ENCODE measurements around the gene LGALS1.

Gene LGALS1

DNA sequence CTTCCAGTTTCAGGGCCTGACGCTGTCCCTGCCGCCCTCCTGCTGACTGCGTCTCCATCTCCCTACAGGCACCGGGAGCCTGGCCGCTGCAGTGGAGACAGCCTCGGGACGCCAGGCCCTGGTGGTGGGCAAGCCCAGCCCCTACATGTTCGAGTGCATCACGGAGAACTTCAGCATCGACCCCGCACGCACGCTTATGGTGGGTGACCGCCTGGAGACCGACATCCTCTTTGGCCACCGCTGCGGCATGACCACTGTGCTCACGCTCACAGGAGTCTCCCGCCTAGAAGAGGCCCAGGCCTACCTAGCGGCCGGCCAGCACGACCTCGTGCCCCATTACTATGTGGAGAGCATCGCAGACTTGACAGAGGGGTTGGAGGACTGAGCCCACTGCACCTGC is 9.9 kb upstream of the LGALS1 start:
- FAIRE-seq (no peak), DNase-seq (ENCODE audit: insufficient read length) (no peak)
- TF ChIP-seq POLR2AphosphoS5 (IDR thresholded peaks at IDR 0.05; ENCODE audit: low read depth, low read length), result no peak

- DNase-seq (ENCODE audit: insufficient read length) (no peak), FAIRE-seq (no peak)
- TF ChIP-seq TAF1 (IDR thresholded peaks at IDR 0.05; ENCODE audit: borderline replicate concordance, low read depth, low read length), result no peak
- no peak for TF ChIP-seq POLR2A (IDR thresholded peaks at IDR 0.05; ENCODE audit: low read depth, low read length)
- no peak for TF ChIP-seq POLR2AphosphoS5 (IDR thresholded peaks at IDR 0.05; ENCODE audit: low read depth, low read length)
These were observed 5.8 kb upstream of the LGALS1 start for GRCh38 chr22:37669586-37669985.

DNA sequence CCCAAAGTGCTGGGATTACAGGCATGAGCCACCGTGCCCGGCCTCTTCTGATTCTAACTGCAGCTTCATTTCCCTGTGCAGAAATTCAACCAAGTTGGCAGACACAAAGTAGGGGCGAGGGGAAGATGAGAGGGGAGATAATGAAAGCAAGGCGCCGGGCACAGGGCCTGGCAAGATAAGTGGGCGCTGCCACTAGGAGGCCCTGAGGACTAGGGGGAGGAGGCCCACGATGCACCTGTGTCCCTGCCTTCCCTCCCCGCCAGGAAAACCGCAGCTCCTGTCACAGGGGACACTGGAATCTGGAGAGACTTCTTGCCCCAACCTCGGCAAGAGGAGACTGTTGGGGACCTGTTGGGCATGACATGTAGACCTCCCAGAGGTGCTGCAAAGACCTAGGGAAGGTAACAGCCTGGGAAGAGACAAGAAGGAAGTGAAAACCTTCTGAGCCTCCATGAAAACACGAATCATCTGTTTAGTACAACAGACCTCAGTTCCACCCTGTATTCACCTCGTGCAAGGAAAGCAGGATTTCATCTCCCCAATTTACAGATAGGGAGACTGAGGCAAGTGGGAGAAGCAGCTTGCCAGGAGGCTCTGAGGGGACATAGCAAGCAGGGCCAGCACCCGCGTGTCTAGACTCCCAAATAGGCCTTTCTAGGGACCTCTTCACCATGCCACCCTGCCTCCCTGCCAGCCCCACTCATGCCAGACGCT is 3.1 kb upstream of the LGALS1 start:
- DNase-seq (ENCODE audit: insufficient read length) (no peak), FAIRE-seq (peak; percentile 36)
- TF ChIP-seq TAF1 (IDR thresholded peaks at IDR 0.05; ENCODE audit: borderline replicate concordance, low read depth, low read length) (no peak), POLR2A (IDR thresholded peaks at IDR 0.05; ENCODE audit: low read depth, low read length) (no peak), POLR2AphosphoS5 (IDR thresholded peaks at IDR 0.05; ENCODE audit: low read depth, low read length) (no peak)

DNA sequence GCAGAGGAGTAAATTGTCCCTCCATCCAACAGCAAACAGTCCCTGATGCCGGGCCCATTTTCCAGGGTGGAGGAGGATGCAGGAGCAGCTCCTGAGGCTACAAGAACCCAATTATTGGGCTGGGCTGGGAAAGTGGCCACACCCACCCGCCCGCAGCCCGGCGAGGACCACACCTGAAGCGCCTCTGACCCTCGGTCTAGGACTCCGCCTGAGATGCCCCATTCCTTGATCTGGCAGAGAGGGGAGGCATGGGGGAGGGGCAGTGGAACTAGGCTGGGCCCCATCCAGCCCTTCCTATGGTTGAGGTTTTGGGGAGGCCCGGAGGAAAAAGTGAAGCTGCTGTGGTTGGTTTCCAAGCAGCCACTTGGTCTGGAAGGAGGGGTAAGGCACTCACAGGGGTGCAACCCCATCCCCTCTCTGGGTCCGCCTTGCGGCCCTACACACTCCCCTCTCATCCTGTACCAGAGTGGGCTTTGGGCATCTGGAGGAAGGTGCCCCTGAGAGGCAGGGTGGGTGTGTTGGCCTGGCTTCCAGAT is 2.4 kb upstream of the LGALS1 start:
- FAIRE-seq (no peak), DNase-seq (ENCODE audit: insufficient read length) (no peak)
- TF ChIP-seq POLR2AphosphoS5 (IDR thresholded peaks at IDR 0.05; ENCODE audit: low read depth, low read length), result no peak
- no peak for TF ChIP-seq TAF1 (IDR thresholded peaks at IDR 0.05; ENCODE audit: borderline replicate concordance, low read depth, low read length)
- no peak for TF ChIP-seq POLR2A (IDR thresholded peaks at IDR 0.05; ENCODE audit: low read depth, low read length)

GRCh38 chr22:37674248-37674647 is 1.2 kb upstream of the LGALS1 start:
- no peak for FAIRE-seq
- TF ChIP-seq POLR2AphosphoS5 (IDR thresholded peaks at IDR 0.05; ENCODE audit: low read depth, low read length) (no peak), TAF1 (IDR thresholded peaks at IDR 0.05; ENCODE audit: borderline replicate concordance, low read depth, low read length) (no peak), POLR2A (IDR thresholded peaks at IDR 0.05; ENCODE audit: low read depth, low read length) (no peak)
- no peak for DNase-seq (ENCODE audit: insufficient read length)

DNA sequence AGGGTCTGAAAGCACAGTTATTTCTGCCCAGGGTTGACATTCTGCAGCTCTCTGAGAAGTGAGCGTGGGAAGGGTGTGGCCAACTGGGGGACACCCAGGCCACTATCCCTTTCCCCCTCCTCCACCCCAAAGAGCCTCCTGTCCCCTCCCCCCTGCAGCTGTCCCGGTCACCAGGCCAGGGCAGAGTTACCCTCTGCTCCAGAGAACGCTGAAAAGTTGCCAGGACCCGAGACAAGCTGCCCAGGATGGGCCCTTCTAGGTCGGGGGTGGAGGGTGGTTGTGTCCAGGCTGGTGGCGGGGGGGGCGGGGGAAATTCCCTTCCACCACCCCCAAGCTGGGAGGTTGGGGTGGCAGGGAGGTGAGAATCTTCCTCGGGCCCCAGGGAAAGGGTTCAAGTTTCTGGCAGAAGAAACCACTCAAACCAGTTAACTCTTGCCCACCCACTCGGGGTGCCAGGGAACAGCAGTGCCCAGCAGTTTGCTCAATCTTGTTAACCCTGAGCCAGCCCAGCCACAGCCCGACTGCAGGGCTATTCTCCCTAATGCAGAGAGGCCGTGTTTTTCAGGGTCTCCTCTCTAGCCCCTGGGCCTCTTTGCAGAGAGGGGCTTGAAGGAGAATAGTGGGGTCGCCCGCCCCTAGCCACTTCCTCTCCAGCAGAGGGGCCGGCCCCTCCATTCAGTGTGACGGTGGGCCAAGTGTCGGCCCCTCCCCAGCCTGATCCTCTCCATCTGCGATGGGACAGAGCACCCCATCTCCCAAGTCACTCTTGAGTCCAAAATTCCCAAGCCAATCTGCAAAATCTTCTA is 697 bp downstream of the LGALS1 start:
- FAIRE-seq (peak; percentile 30), DNase-seq (ENCODE audit: insufficient read length) (no peak)
- no peak for TF ChIP-seq POLR2AphosphoS5 (IDR thresholded peaks at IDR 0.05; ENCODE audit: low read depth, low read length)
- TF ChIP-seq POLR2A (IDR thresholded peaks at IDR 0.05; ENCODE audit: low read depth, low read length), result no peak
- no peak for TF ChIP-seq TAF1 (IDR thresholded peaks at IDR 0.05; ENCODE audit: borderline replicate concordance, low read depth, low read length)

DNA sequence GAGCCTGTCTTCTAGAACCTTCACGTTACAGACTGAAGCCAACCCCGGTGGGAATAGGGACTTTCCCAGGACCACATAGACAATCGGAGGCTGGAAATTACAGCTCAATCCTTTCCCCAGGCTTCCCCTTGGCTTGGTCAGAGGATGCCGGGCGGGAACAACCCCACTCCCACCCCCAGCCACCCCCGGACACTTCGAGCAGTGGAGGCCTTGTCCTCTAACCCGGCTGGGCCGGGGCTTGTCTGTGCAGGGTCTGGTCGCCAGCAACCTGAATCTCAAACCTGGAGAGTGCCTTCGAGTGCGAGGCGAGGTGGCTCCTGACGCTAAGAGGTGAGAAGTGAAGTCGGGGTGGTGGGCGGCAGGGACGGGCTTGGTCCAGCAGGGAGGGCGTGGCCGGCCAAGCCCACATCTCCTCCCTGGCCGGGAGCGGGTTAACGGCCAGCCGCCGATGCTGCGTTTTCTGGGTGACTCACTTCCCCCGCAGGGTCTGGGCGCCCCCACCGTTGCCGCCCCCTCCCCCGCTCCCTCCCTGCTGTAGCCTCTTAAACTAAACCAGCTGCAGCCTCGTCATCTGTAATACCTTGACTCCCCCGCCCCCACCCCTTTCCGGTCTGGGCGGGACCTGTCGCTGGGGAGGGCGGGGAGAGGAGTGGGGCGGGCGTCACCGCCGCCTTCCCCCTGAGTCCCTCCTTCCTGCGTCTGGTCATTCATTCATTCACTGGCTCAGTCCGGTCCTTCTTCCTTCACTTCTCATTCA is 1.5 kb downstream of the LGALS1 start:
- FAIRE-seq (peak; percentile 93), DNase-seq (ENCODE audit: insufficient read length) (peak; percentile 74)

DNA sequence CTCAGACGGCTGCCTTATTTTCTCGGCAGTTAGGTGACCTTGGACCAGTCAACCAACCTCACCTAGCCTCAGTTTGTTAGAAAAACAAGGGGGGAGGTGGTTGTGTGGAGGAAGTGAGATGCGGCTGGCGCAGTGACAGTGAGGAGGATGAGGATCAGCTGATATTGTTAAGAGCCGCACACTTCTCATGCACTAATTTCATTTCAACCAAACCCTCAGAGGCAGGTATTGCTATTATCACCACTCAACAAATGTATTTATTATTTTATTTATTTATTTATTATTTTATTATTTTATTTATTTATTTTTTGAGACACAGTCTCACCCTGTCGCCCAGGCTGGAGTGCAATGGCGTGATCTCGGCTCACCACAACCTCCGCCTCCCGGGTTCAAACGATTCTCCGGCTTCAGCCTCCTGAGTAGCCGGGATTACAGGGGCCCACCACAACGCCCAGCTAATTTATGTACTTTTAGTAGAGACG is 2.1 kb downstream of the LGALS1 start:
- FAIRE-seq, result no peak
- no peak for DNase-seq (ENCODE audit: insufficient read length)
- TF ChIP-seq TAF1 (IDR thresholded peaks at IDR 0.05; ENCODE audit: borderline replicate concordance, low read depth, low read length) (no peak), POLR2AphosphoS5 (IDR thresholded peaks at IDR 0.05; ENCODE audit: low read depth, low read length) (no peak), POLR2A (IDR thresholded peaks at IDR 0.05; ENCODE audit: low read depth, low read length) (no peak)

More for the DNA sequence above, 1.5 kb downstream of the LGALS1 start:
- TF ChIP-seq TAF1 (IDR thresholded peaks at IDR 0.05; ENCODE audit: borderline replicate concordance, low read depth, low read length) (no peak), POLR2A (IDR thresholded peaks at IDR 0.05; ENCODE audit: low read depth, low read length) (peak; percentile 60; the same call in 1 of the 2 replicates)

GRCh38 chr22:37678372-37678771 is 2.9 kb downstream of the LGALS1 start:
- FAIRE-seq, result peak; percentile 73
- no peak for DNase-seq (ENCODE audit: insufficient read length)
- TF ChIP-seq POLR2AphosphoS5 (IDR thresholded peaks at IDR 0.05; ENCODE audit: low read depth, low read length), result no peak
- TF ChIP-seq POLR2A (IDR thresholded peaks at IDR 0.05; ENCODE audit: low read depth, low read length), result no peak
- TF ChIP-seq TAF1 (IDR thresholded peaks at IDR 0.05; ENCODE audit: borderline replicate concordance, low read depth, low read length), result no peak

- TF ChIP-seq POLR2AphosphoS5 (IDR thresholded peaks at IDR 0.05; ENCODE audit: low read depth, low read length) (no peak), POLR2A (IDR thresholded peaks at IDR 0.05; ENCODE audit: low read depth, low read length) (no peak), TAF1 (IDR thresholded peaks at IDR 0.05; ENCODE audit: borderline replicate concordance, low read depth, low read length) (no peak)
- DNase-seq (ENCODE audit: insufficient read length) (no peak), FAIRE-seq (no peak)
These were observed 4.2 kb downstream of the LGALS1 start for GRCh38 chr22:37679670-37680069.

GRCh38 chr22:37680191-37680851 is 4.9 kb downstream of the LGALS1 start:
- DNase-seq (ENCODE audit: insufficient read length), result no peak
- FAIRE-seq, result no peak
- TF ChIP-seq TAF1 (IDR thresholded peaks at IDR 0.05; ENCODE audit: borderline replicate concordance, low read depth, low read length), result no peak
- no peak for TF ChIP-seq POLR2AphosphoS5 (IDR thresholded peaks at IDR 0.05; ENCODE audit: low read depth, low read length)
- TF ChIP-seq POLR2A (IDR thresholded peaks at IDR 0.05; ENCODE audit: low read depth, low read length), result no peak
